ENCODE results near the gene TMEM25. TPM values are rescaled to one million over a fixed set of nuclear protein-coding genes. Genes with fewer than 3 reads are reported as not detected.

The TMEM25 gene
- total RNA-seq, 2 donors from 2014 or later, result 3.8 to 9.2 TPM

DNA sequence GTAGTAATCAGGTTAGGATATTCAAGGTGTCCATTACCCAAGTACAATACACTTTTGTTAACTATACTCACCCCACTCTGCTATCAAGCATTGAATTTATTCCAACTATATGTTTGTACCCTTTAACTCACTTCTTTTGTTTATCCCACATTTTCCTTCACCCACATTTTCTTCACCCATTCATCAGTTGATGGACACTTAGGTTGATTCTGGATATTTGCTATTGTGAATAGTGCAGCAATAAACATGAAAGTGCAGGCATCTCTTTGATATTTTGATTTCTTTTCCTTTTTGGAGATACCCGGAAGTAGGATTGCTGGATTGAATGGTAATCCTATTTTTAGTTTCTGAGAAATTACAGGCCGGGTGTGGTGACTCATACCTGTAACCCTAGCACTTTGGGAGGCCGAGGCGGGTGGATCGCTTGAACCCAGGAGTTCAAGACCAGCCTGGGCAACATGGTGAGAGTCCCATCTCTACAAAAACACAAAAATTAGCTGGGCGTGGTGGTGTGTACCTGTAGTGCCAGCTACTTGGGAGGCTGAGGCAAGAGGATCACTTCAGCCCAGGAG lies 6.5 kb downstream of the TMEM25 start:
- TF ChIP-seq, protein P1, sequence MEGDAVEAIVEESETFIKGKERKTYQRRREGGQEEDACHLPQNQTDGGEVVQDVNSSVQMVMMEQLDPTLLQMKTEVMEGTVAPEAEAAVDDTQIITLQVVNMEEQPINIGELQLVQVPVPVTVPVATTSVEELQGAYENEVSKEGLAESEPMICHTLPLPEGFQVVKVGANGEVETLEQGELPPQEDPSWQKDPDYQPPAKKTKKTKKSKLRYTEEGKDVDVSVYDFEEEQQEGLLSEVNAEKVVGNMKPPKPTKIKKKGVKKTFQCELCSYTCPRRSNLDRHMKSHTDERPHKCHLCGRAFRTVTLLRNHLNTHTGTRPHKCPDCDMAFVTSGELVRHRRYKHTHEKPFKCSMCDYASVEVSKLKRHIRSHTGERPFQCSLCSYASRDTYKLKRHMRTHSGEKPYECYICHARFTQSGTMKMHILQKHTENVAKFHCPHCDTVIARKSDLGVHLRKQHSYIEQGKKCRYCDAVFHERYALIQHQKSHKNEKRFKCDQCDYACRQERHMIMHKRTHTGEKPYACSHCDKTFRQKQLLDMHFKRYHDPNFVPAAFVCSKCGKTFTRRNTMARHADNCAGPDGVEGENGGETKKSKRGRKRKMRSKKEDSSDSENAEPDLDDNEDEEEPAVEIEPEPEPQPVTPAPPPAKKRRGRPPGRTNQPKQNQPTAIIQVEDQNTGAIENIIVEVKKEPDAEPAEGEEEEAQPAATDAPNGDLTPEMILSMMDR (IDR thresholded peaks at IDR 0.05), result no peak
- Histone ChIP-seq H3K36me3 (no peaks in the 10 kb centered on the region), H3K4me3 (no peak overlapping the region), H3K4me1 (no peaks in the 10 kb centered on the region), H3K9ac (ENCODE audit: low read depth in 2 of 2, low read length in 2 of 2) (no peak overlapping the region), H3K9me3 (no peaks in the 10 kb centered on the region), H3K27ac (no peak overlapping the region), H3K27me3 (no peaks in the 10 kb centered on the region)
- intact Hi-C loops (cut with DNase I), result no loop called here
- DNase-seq, result no peak

DNA sequence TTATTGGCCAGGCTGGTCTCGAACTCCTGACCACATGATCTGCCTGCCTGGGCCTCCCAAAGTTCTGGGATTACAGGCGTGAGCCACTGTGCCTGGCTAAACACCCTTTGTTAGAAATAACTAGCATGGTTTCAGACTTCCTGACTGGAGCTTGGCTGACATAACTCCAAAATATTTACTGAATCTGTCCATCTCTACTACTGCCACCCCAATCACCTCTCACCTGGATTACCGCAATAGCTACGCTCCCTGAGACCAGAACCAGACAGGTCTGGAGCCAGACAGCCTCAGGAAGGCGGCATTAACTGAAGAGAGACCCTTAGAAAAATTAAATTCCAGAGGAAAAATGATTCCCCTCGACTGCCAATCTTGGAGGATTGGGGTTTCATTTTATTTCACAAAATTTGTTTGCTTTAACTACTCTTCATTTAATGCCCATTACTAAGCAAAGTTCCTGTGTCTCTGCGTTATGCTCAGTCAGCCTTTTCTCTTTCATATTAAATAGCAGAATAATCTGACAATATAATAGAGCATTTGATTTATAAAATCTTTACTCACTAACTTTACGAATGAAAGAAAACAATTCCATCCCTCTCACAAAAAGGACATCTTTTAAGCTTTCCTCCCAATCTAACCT lies 13.1 kb downstream of the TMEM25 start:
- DNase-seq, result no peak

DNA sequence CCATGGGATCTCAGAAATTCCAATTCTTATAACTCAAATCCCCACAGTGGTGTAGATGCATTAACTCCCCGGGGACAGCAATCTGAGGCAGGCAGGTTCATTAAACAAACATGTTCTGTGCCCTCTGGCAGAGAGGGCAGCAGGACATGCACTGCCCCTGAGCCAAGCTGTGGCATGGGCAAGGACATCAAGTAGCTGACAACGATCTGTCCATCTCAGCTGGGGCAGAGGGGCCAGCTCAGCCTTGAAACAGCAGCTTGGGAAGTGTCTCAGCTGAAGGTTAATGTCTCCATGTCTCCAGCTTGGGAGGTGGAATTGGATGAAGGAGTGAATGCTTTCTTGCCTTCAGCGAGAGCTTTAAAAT lies 13.6 kb downstream of the TMEM25 start:
- H3K36me3 ChIP-seq, result no peaks in the 10 kb centered on the region
- H3K4me3 ChIP-seq, result no peak overlapping the region
- no peak overlapping the region for H3K9ac ChIP-seq (ENCODE audit: low read depth in 2 of 2, low read length in 2 of 2)
- intact Hi-C loops (cut with DNase I), result no loop called here
- TF ChIP-seq, protein P1 (IDR thresholded peaks at IDR 0.05), result no peak
- H3K4me1 ChIP-seq, result no peaks in the 10 kb centered on the region
- H3K9me3 ChIP-seq, result no peaks in the 10 kb centered on the region
- no peak overlapping the region for H3K27ac ChIP-seq
- DNase-seq, result no peak
- no peaks in the 10 kb centered on the region for H3K27me3 ChIP-seq

More for the DNA sequence above, 13.1 kb downstream of the TMEM25 start:
- intact Hi-C loops (cut with DNase I), result no loop called here
- no peak overlapping the region for H3K4me3 ChIP-seq
- H3K36me3 ChIP-seq, result no peaks in the 10 kb centered on the region
- no peak overlapping the region for H3K9ac ChIP-seq (ENCODE audit: low read depth in 2 of 2, low read length in 2 of 2)
- TF ChIP-seq, protein P1 (IDR thresholded peaks at IDR 0.05), result no peak
- H3K4me1 ChIP-seq, result no peaks in the 10 kb centered on the region
- H3K9me3 ChIP-seq, result no peaks in the 10 kb centered on the region
- no peaks in the 10 kb centered on the region for H3K27me3 ChIP-seq
- H3K27ac ChIP-seq, result no peak overlapping the region

DNA sequence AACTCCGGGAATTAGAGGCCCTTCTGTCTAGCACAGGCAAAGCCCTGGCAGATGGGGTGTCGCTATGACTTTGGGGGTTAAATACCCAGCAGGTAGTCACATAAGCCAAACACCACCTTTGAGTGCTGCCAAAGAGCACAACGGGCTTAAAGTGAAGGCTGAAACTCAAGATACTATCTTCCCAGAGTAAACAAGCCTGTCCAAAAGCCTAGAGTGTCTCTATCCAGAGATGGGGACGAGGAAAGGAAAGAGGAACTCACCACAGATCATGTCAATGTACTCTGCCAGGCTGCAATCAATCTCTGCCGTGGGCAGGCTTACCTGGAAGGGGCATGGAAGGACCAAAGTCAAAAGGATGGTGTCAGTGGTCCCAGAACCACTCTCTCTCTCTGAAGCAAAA lies 14.5 kb downstream of the TMEM25 start:
- H3K4me1 ChIP-seq, result no peaks in the 10 kb centered on the region
- H3K36me3 ChIP-seq, result no peaks in the 10 kb centered on the region
- TF ChIP-seq, protein P1 (IDR thresholded peaks at IDR 0.05), result no peak
- DNase-seq, result no peak
- no peak overlapping the region for H3K9ac ChIP-seq (ENCODE audit: low read depth in 2 of 2, low read length in 2 of 2)
- intact Hi-C loops (cut with DNase I), result no loop called here
- H3K27ac ChIP-seq, result no peak overlapping the region
- no peaks in the 10 kb centered on the region for H3K27me3 ChIP-seq
- no peak overlapping the region for H3K4me3 ChIP-seq
- H3K9me3 ChIP-seq, result no peaks in the 10 kb centered on the region

DNA sequence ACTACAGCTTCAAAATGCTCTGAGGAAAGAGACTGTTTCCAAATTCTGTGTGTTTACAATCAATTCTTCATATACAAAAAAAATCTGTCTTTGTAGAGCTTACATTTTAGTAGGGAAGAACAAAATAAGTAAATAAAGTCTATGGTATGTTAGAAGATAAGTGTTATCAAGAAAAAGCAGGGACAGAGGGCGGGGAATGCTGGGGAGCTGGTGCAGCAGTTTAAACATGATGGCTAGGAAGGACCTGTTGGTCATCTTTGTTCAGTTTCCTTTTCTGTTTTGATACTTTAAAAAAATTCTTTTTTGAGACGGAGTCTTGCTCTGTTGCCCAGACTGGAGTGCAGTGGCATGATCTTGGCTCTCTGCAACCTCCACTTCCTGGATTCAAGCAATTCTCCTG lies 16.1 kb downstream of the TMEM25 start:
- Histone ChIP-seq H3K27ac (no peak overlapping the region), H3K4me1 (no peaks in the 10 kb centered on the region), H3K9me3 (no peaks in the 10 kb centered on the region), H3K27me3 (no peaks in the 10 kb centered on the region), H3K9ac (ENCODE audit: low read depth in 2 of 2, low read length in 2 of 2) (no peak overlapping the region), H3K36me3 (no peaks in the 10 kb centered on the region), H3K4me3 (no peak overlapping the region)
- TF ChIP-seq, protein P1 (IDR thresholded peaks at IDR 0.05), result no peak
- intact Hi-C loops (cut with DNase I), result no loop called here
- no peak for DNase-seq
